ENCODE results near the gene GTF2H4. TPM values are rescaled to one million over a fixed set of nuclear protein-coding genes. Genes with fewer than 3 reads are reported as not detected.

The GTF2H4 gene
- total and polyA plus RNA-seq, 10 of the 15 experiments (the other 5 are each of a cell fraction or from before 2014, with no cell fraction given) = 1.1 to 43.8 (median 18.9) TPM

- TF ChIP-seq, protein P1, sequence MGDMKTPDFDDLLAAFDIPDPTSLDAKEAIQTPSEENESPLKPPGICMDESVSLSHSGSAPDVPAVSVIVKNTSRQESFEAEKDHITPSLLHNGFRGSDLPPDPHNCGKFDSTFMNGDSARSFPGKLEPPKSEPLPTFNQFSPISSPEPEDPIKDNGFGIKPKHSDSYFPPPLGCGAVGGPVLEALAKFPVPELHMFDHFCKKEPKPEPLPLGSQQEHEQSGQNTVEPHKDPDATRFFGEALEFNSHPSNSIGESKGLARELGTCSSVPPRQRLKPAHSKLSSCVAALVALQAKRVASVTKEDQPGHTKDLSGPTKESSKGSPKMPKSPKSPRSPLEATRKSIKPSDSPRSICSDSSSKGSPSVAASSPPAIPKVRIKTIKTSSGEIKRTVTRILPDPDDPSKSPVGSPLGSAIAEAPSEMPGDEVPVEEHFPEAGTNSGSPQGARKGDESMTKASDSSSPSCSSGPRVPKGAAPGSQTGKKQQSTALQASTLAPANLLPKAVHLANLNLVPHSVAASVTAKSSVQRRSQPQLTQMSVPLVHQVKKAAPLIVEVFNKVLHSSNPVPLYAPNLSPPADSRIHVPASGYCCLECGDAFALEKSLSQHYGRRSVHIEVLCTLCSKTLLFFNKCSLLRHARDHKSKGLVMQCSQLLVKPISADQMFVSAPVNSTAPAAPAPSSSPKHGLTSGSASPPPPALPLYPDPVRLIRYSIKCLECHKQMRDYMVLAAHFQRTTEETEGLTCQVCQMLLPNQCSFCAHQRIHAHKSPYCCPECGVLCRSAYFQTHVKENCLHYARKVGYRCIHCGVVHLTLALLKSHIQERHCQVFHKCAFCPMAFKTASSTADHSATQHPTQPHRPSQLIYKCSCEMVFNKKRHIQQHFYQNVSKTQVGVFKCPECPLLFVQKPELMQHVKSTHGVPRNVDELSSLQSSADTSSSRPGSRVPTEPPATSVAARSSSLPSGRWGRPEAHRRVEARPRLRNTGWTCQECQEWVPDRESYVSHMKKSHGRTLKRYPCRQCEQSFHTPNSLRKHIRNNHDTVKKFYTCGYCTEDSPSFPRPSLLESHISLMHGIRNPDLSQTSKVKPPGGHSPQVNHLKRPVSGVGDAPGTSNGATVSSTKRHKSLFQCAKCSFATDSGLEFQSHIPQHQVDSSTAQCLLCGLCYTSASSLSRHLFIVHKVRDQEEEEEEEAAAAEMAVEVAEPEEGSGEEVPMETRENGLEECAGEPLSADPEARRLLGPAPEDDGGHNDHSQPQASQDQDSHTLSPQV (IDR thresholded peaks at IDR 0.05) = no peak
- no peak for TF ChIP-seq ATF2 (IDR thresholded peaks at IDR 0.05; ENCODE audit: low read length)
- no peak for TF ChIP-seq CBX3 (IDR thresholded peaks at IDR 0.05; ENCODE audit: borderline replicate concordance, low read depth)
- TF ChIP-seq TCF12 (IDR thresholded peaks at IDR 0.05; ENCODE audit: low read depth, low read length) = peak; percentile 18; the same call in 1 of the 2 replicates
- TF ChIP-seq BRCA1 (IDR thresholded peaks at IDR 0.05; ENCODE audit: low read depth, low read length) = no peak
- TF ChIP-seq NFIC (IDR thresholded peaks at IDR 0.05; ENCODE audit: low read depth, low read length) = no peak; the same call in 1 of the 2 replicates
- TF ChIP-seq CHD2 (IDR thresholded peaks at IDR 0.05; ENCODE audit: borderline replicate concordance, low read depth, low read length) = peak; percentile 67; the same call in 1 of the 2 replicates
- no peak; the same call in 1 of the 2 replicates for TF ChIP-seq JUNB (IDR thresholded peaks at IDR 0.05)
- peak; percentile 59 for TF ChIP-seq RUNX3 (IDR thresholded peaks at IDR 0.05; ENCODE audit: low read length)
- no peak for TF ChIP-seq RAD51 (IDR thresholded peaks at IDR 0.05)
- TF ChIP-seq BHLHE40 (IDR thresholded peaks at IDR 0.05; ENCODE audit: borderline replicate concordance in 1 of 2, low read depth in 2 of 2, low read length in 1 of 2) = peak; percentile 48 to 56; a peak in 3 of 4 replicates
- no peak for TF ChIP-seq ZNF24 (IDR thresholded peaks at IDR 0.05)
- TF ChIP-seq HDGF (IDR thresholded peaks at IDR 0.05) = peak; percentile 70; the same call in 1 of the 2 replicates
- TF ChIP-seq, protein P2, sequence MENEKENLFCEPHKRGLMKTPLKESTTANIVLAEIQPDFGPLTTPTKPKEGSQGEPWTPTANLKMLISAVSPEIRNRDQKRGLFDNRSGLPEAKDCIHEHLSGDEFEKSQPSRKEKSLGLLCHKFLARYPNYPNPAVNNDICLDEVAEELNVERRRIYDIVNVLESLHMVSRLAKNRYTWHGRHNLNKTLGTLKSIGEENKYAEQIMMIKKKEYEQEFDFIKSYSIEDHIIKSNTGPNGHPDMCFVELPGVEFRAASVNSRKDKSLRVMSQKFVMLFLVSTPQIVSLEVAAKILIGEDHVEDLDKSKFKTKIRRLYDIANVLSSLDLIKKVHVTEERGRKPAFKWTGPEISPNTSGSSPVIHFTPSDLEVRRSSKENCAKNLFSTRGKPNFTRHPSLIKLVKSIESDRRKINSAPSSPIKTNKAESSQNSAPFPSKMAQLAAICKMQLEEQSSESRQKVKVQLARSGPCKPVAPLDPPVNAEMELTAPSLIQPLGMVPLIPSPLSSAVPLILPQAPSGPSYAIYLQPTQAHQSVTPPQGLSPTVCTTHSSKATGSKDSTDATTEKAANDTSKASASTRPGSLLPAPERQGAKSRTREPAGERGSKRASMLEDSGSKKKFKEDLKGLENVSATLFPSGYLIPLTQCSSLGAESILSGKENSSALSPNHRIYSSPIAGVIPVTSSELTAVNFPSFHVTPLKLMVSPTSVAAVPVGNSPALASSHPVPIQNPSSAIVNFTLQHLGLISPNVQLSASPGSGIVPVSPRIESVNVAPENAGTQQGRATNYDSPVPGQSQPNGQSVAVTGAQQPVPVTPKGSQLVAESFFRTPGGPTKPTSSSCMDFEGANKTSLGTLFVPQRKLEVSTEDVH (IDR thresholded peaks at IDR 0.05; ENCODE audit: low read depth, partially characterized antibody) = peak; percentile 70
- TF ChIP-seq ZNF207 (IDR thresholded peaks at IDR 0.05; ENCODE audit: borderline replicate concordance) = peak; percentile 93; the same call in 1 of the 2 replicates
- TF ChIP-seq TARDBP (IDR thresholded peaks at IDR 0.05; ENCODE audit: borderline replicate concordance) = peak; percentile 96
- TF ChIP-seq E4F1 (IDR thresholded peaks at IDR 0.05; ENCODE audit: borderline replicate concordance, partially characterized antibody) = peak; percentile 80
- peak; percentile 65; the same call in 1 of the 2 replicates for TF ChIP-seq KDM1A (IDR thresholded peaks at IDR 0.05; ENCODE audit: borderline replicate concordance)
- TF ChIP-seq CHD1 (IDR thresholded peaks at IDR 0.05; ENCODE audit: low read depth, low read length) = no peak
These were observed at the start of gene GTF2H4 (continued) for GRCh38 chr6:30907758-30908591.
